HG03159 (cell line): ENCODE data around the gene TBCEL.
"Not testable (repeated sequence)": the region's sequence is repeated elsewhere in the genome, so short reads cannot be mapped to it uniquely, and the experiment has no call there.

Experiments used
- ATAC-seq: cut with Tn5 transposase; IDR thresholded peaks from one replicate; pipeline ENCODE4 v1.9.1; 2021; ENCODE audit warnings: mild to moderate bottlenecking, moderate library complexity; ENCODE audit not compliant: unreplicated experiment

Gene TBCEL

DNA sequence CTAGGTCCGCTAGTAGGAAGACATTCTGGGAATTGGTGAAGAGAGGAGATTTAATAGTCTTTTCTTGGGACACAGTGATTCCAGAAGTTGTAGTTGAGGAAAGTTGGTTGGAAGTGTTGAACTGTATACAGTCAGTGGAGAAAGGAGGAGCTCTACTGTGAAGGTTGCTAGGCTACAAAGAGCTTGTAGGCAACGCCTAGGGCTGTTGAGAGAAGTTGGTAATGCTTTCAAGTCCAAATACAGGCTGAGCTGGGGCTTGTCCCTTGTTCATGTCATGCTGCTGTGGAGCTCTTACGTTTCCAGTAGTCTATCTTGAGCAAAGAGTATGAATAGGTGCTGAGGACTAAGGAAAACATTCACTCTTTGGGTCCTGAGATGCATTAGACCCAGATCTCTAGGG, 1.1 kb downstream of the TBCEL start:
- ATAC-seq, result no peak

DNA sequence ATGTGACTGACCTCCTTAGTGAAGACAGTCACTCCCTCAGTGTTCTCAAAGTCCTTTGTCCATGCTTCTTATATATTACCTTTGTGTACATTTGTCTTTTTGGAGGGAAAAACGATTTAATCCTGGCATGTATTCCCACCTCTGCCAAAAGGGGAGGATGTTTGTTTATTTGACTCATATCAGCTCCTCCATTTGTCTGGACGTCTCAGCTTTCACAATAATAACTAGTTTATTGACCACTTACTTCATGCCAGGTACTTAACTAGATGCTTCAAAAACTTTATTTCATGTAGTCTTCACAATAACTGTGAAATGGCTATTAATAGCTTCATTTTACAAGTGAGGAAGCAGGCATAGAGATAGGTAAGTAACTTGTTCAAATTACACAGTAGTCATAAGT, 5.3 kb downstream of the TBCEL start:
- no peak for ATAC-seq

DNA sequence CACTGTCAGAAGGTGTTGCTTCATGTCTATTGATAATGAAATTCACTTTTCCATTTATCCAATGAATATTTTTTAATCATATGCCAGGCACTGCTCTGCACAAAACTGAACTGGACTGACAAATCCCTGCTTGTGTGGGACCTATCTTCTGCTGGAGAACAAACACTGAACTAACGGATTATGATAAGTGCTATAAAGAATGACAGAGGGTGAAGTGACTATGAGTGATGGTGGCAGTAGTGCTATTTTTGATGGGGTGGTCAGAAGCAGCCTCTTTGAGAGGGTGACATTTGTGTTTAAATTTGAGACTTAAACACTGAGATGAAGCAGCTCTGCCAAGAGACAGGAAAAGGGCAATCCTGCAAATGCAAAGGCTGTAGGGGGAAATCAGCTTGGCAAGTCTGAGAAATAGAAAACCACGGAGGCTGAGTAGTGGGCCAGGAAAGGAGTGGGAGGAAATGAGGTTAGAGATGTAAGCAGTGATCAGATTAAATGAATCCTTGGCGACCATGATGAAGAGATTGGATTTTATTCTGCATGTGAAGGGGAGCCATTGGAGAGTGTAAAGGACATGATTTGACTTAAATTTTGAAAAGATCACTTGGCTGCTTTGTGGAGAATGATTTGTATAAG, 6.0 kb downstream of the TBCEL start:
- ATAC-seq, result no peak

GRCh38 chr11:121031167-121031566, 7.3 kb downstream of the TBCEL start:
- ATAC-seq, result no peak

DNA sequence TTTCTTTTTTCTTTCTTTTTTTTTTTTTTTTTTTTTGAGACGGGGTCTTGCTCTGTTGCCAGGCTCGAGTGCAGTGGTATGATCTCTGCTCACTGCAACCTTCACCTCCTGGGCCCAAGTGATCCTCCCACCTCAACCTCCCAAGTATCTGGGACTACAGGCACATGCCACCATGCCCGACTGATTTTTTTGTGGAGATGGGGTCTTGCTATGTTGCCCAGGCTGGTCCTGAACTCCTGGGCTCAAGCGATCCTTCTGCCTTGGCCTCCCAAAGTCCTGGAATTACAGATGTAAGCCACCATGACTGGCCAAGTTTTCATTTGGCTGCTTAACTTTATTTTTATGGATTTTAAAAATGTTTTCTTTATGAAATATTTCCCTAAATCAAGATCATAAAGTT, 7.7 kb downstream of the TBCEL start:
- ATAC-seq, result not testable (repeated sequence)

- no peak for ATAC-seq
Measured at GRCh38 chr11:121032546-121032945, 8.6 kb downstream of the TBCEL start.

- no peak for ATAC-seq
Measured at GRCh38 chr11:121033635-121034034, 9.7 kb downstream of the TBCEL start.

GRCh38 chr11:121035169-121035755, 11.4 kb downstream of the TBCEL start:
- ATAC-seq, result no peak

DNA sequence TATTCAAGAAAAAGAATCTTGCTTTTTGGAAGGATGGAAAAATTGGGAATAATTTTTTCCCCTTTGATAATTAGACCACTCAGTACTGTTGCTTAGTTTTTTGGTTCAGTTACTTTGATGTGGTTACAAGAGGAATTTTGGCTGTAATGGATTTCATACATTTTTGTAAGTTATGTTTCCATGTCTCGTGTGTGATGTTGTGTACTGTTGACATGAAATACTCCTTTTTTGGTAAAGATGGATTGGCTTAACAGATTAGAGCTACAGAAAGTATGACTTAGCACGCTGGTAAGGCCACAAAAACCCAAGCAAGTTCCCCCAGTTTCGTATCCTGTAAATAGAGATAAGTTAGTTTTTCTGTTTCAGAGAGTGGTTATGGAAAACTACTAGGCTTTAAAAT, 11.9 kb downstream of the TBCEL start:
- ATAC-seq, result no peak

GRCh38 chr11:121037016-121037415, 13.1 kb downstream of the TBCEL start:
- no peak for ATAC-seq

DNA sequence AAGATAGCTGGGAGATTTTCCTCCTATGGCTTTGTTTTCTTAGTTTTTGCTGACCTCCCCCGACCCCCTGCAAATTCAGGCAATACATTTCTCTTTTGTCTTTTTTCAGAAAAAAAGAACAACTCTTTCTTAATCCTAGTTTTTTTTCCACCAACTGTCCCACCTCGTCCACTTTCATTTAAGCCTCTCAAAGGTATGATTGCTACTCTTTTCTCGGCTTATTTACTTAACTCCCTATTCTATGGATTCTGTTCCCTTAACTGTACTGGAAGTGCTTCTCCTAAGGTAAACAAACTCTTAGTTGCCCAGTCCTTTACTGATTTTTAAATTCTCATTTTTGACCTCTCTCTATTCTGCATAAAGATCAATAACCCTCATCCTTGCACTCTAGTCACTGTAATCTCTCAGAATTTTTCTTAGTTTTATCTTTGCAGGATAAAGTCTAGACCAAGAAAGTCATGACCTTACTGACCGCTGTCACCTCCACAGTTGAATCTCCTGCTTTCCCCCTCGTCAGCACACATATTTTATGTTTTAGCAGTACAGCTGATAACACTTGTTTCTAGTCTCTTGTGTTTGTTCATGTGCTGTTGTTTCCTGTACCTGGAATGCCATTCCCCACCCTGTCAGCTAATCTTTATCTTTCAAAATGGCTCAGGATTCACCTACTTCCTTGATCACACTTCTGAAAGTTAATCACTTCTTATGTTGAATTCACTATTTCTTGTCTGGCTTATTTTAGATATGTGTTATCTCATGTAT, 14.9 kb downstream of the TBCEL start:
- ATAC-seq, result no peak

GRCh38 chr11:121039971-121040613, 16.2 kb downstream of the TBCEL start:
- no peak for ATAC-seq

GRCh38 chr11:121040614-121041002, 16.7 kb downstream of the TBCEL start:
- ATAC-seq, result no peak

DNA sequence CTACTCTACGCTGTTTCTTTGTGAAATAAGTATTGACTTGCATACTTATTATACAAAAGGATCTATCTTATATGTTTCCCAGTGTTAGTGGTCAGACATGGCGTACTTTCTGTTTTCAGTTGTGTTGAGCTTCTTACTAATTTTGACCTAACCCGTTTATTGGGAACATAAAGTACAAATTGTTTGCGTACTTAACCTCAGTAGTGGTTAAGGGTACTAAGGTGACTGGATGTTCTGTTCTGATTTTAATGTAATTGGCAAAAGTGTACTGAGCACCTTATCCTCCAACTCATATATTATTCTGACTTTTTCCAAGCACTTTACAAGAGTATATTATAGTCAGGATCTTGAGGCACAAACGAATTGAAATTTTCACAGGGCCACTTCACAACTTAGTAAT, 17.2 kb downstream of the TBCEL start:
- no peak for ATAC-seq

- ATAC-seq, result no peak
Measured at GRCh38 chr11:121042296-121042695, 18.4 kb downstream of the TBCEL start.

DNA sequence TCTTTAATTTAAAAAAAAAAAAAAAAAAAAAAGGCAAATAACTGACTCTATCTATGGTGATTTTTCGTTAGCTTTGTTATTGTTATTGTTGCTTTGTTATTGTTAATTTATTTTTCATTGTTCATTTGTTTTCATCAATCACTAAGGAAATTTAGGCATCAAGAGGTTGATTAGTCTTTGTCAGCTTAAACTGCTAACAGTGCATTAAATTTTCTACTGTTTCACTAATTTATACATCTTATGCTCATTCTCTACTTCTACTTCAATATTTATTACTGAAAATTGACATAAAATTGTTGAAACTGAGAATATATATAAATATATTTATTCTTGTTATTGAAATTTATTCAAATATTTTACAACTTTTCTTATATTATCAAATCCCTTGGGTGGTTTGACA, 24.0 kb downstream of the TBCEL start:
- ATAC-seq, result no peak

- ATAC-seq, result no peak
Measured at GRCh38 chr11:121048464-121049233, 24.7 kb downstream of the TBCEL start.

- ATAC-seq, result no peak
Measured at GRCh38 chr11:121053244-121053643, 29.3 kb downstream of the TBCEL start.

GRCh38 chr11:121054266-121054665, 30.4 kb downstream of the TBCEL start:
- no peak for ATAC-seq

DNA sequence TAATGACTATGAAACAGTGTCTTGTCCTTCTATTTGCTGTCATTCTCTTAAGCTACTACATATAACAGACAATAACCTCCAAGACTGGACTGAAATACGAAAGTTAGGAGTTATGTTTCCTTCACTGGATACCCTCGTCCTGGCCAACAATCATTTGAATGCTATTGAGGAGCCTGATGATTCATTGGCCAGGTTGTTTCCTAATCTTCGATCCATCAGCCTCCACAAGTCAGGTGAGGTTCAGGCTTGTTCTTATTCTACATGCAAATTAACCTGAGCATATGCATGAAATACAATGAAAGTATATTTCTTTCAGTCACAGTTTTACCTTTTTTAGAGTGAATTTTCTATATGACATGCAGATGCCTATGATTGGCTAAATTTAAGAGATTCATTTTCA, 31.2 kb downstream of the TBCEL start:
- ATAC-seq, result no peak

DNA sequence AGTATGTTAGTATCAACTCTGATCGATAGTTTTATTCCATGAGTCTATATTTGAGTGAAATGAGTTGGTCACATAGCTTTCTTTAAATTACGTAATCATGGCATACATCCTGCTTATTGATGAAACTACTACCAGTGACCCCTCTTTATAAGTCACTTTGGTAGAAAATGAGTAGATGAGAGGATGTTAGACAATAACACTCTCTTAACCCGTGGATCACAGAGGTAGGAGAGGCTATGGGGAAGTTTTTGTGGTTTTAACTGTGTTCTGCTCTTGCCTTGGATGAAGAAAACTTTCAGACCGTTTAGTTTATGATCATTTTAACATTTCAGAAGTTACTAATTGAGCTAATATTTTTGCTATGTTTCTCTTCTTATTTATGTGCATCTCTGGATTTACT, 34.0 kb downstream of the TBCEL start:
- no peak for ATAC-seq
